ENCODE results near the gene PLCB1. TPM values are rescaled to one million over a fixed set of nuclear protein-coding genes. Genes with fewer than 3 reads are reported as not detected.
A peak's percentile ranks its signal among the peaks of the same experiment; 100 is the strongest.

PLCB1 gene
- total RNA-seq, 2 experiments from 2014 or later, result 0.63 to 1.5 TPM

DNA sequence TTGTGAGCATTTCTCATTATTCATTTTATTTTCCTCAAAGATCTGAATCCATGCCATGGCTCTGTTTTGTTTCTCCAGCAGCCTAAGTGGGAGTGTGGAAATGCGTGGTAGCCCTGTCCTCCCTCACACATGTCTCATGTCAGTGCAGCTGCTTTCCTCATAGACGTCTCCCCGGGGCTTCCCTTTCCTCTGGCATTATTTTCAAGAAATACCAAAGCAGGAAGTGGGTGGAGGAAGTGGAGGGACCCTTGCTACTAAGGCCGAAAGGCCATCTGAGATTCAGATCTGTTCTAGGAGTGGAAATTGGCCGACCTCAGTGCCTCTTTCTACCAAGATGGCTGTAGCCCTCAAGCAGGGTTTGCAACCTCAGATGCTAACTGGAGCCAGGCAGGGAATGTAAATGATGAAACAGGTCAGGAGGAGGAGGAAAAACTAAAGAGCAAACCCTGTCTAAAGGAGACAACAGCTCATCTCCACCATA is 515.9 kb downstream of the PLCB1 start:
- H3K27ac Mint-ChIP-seq, result no peak overlapping the region
- POLR2A ChIA-PET, result no interaction called here
- peaks cover 9% of the 10 kb centered on the region for H3K4me1 Mint-ChIP-seq (ENCODE audit: low read depth)
- H3K9me3 Mint-ChIP-seq (ENCODE audit: insufficient read depth), result no peaks in the 10 kb centered on the region
- DNase-seq (no peak), ATAC-seq (no peak)
- no peak overlapping the region for H3K4me3 Mint-ChIP-seq
- CTCF ChIA-PET, result no interaction called here
- no peaks in the 10 kb centered on the region for H3K36me3 Mint-ChIP-seq (ENCODE audit: low read depth)
- no peaks in the 10 kb centered on the region for H3K27me3 Mint-ChIP-seq (ENCODE audit: low read depth)

DNA sequence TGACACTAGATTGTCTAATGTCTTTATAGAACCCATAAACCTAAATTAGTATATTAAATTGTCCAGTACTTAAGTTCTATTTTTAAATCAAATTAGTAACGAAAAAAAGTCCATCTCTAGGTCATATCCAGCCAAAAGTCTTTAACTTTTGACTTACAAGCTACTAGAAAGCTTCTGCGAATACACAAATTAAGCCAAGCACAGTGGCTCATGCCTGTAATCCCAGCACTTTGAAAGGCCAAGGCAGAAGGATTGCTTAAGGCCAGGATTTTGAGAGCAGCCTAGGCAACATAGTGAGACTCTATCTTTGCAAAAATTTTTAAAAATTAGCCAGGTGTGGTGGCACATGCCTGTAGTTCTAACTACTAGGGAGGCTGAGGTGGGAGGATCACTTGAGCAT is 516.4 kb downstream of the PLCB1 start:
- Mint-ChIP-seq H3K27me3 (ENCODE audit: low read depth) (no peaks in the 10 kb centered on the region), H3K4me1 (ENCODE audit: low read depth) (peaks cover 9% of the 10 kb centered on the region), H3K36me3 (ENCODE audit: low read depth) (no peaks in the 10 kb centered on the region), H3K27ac (no peak overlapping the region), H3K4me3 (no peak overlapping the region), H3K9me3 (ENCODE audit: insufficient read depth) (no peaks in the 10 kb centered on the region)
- POLR2A ChIA-PET, result no interaction called here
- CTCF ChIA-PET, result no interaction called here
- no peak for ATAC-seq
- no peak for DNase-seq

DNA sequence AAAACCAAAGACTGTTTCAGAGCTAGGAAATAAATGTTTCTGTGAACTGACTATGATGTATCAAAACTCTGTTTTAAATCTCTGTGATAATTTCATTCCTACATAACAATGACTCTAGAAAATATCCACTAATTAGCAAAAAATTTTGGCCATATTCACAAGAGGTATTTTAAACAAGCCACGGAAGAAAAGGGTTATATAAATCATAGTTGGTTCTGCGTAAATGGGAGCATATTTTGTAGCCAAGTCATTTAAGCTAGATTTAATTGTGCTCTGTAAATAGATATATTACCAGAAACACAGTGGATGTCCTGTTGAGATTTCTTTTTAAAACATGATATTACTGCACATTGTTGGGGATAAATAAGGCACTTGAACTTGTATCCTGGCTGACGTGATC is 520.3 kb downstream of the PLCB1 start:
- ChIA-PET CTCF (no interaction called here), POLR2A (no interaction called here)
- no peaks in the 10 kb centered on the region for H3K36me3 Mint-ChIP-seq (ENCODE audit: low read depth)
- DNase-seq, result no peak
- no peak overlapping the region for H3K27ac Mint-ChIP-seq
- no peak overlapping the region for H3K4me3 Mint-ChIP-seq
- H3K9me3 Mint-ChIP-seq (ENCODE audit: insufficient read depth), result no peaks in the 10 kb centered on the region
- H3K4me1 Mint-ChIP-seq (ENCODE audit: low read depth), result peaks cover 9% of the 10 kb centered on the region
- ATAC-seq, result no peak
- H3K27me3 Mint-ChIP-seq (ENCODE audit: low read depth), result no peaks in the 10 kb centered on the region

DNA sequence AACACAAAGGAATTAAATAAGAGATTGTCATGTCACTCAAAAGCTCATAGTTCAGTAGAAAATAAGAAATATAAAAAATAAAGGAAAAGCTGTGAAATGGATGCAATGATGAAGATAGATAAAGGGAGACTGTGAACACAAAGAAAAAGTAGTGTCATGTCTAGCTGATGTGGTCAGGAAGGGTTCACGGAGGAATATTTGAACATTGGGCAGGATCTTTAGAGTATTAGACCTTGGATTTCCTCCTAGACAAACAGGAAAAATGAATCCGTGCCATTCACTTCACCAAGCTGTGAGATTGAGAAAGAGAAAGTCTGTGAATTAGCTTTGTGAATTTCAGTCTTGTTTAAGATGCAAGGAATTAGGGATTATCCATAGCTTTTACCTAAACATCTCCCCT is 522.4 kb downstream of the PLCB1 start:
- H3K4me1 Mint-ChIP-seq (ENCODE audit: low read depth), result no peaks in the 10 kb centered on the region
- ChIA-PET POLR2A (no interaction called here), CTCF (no interaction called here)
- no peak overlapping the region for H3K27ac Mint-ChIP-seq
- no peaks in the 10 kb centered on the region for H3K27me3 Mint-ChIP-seq (ENCODE audit: low read depth)
- no peak overlapping the region for H3K4me3 Mint-ChIP-seq
- H3K9me3 Mint-ChIP-seq (ENCODE audit: insufficient read depth), result no peaks in the 10 kb centered on the region
- H3K36me3 Mint-ChIP-seq (ENCODE audit: low read depth), result no peaks in the 10 kb centered on the region
- DNase-seq (no peak), ATAC-seq (no peak)

DNA sequence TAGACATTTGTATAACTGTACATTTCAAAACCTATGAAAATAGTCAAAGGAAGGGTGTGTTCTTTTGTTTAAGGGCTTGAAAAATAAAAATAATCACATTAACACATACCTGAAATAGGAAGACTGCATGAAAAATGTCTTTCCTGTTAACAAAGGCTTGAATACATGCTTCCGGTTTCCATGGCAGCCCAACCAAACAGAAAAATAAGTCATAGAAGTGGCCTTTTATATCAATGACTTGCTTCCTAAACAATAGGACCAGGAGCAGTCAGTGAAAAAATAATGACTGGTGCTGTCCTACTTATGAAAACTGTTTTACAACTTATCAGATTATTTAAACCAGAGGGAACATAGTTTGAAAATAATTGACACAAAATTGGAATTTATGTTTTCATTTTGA is 524.3 kb downstream of the PLCB1 start:
- no peak overlapping the region for H3K4me3 Mint-ChIP-seq
- no peak overlapping the region for H3K27ac Mint-ChIP-seq
- H3K9me3 Mint-ChIP-seq (ENCODE audit: insufficient read depth), result no peaks in the 10 kb centered on the region
- POLR2A ChIA-PET, result no interaction called here
- ATAC-seq (no peak), DNase-seq (no peak)
- CTCF ChIA-PET, result no interaction called here
- no peaks in the 10 kb centered on the region for H3K36me3 Mint-ChIP-seq (ENCODE audit: low read depth)
- no peaks in the 10 kb centered on the region for H3K27me3 Mint-ChIP-seq (ENCODE audit: low read depth)
- H3K4me1 Mint-ChIP-seq (ENCODE audit: low read depth), result no peaks in the 10 kb centered on the region

DNA sequence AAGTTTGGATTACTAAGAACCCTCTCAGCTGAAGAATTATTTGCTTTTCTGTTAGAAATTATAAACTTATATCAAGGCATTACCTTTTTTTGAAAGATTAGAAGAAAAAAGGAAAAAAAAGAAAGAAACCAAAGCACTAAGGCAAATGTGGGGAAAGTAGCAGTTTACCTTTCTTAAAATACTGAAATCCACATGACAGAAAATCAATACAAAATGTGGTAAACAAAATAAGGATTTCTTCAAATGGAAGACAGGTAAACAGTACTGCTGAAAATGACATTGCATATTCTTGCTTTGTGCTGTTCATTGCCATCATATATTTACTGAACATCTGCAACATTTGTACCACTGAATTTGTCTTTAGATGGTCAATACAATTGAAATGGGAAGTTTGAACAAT is 525.6 kb downstream of the PLCB1 start:
- no peak overlapping the region for H3K4me3 Mint-ChIP-seq
- POLR2A ChIA-PET, result no interaction called here
- CTCF ChIA-PET, result no interaction called here

DNA sequence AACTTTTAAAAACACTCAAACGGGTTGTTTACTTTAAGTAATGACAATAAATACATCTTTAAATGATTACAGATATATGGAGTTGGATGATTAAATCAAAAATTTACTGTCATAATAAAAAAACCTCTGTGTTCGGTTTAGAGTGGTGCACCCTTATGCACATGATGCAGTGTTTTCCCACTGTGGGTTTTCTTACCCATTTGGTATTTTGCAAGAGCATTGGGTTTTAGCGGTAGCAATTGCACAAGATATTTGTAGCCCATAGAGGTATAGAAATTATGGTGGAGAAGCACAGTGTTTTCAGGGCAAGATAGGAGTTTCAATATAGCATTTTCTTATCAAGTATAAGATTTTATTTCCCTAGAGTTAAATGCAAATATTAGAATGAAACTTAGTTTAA is 526.0 kb downstream of the PLCB1 start:
- H3K36me3 Mint-ChIP-seq (ENCODE audit: low read depth), result no peaks in the 10 kb centered on the region

More for the DNA sequence above, 525.6 kb downstream of the PLCB1 start:
- no peak for ATAC-seq
- Mint-ChIP-seq H3K27me3 (ENCODE audit: low read depth) (no peaks in the 10 kb centered on the region), H3K9me3 (ENCODE audit: insufficient read depth) (no peaks in the 10 kb centered on the region), H3K36me3 (ENCODE audit: low read depth) (no peaks in the 10 kb centered on the region), H3K27ac (no peak overlapping the region), H3K4me1 (ENCODE audit: low read depth) (no peaks in the 10 kb centered on the region)
- no peak for DNase-seq

DNA sequence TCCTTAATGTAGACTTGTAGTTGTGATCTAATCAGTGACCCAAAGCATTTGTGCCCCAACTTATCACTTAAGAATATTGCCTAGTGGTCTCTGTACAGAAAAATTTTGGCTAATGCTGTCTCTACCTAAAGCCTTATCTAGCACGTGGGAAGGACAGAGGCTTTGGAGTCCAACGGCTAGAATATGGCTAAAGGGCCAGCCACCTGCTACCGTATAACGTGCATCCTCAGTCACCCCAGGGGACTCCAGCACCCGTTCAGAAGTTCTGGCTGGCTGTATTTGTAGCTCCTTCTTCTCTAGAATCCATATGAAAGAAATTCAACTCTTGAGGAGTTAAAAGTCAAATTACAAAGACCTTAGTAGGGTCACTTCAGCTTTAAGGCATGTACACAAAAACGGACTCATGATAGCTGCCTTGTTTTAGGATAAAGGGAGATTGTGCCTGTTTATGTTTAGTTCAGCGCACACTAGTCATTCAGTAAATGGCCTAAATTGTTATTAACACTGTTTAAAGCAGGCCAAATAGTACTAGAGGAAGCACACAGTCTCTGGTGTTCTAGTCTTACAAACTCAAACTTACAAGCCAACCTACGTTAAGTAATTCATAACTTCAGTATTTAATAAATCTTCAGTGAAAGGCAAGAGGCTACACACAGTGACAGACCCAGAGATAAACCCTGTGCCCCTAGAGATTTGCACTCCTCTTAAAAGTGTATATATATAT is 529.3 kb downstream of the PLCB1 start:
- Mint-ChIP-seq H3K9me3 (ENCODE audit: insufficient read depth) (no peaks in the 10 kb centered on the region), H3K27ac (no peak overlapping the region), H3K4me1 (ENCODE audit: low read depth) (no peaks in the 10 kb centered on the region), H3K36me3 (ENCODE audit: low read depth) (no peaks in the 10 kb centered on the region), H3K4me3 (no peak overlapping the region), H3K27me3 (ENCODE audit: low read depth) (no peaks in the 10 kb centered on the region)
- CTCF ChIA-PET, result no interaction called here
- POLR2A ChIA-PET, result no interaction called here
- ATAC-seq (peak; percentile 36), DNase-seq (no peak)

More for the DNA sequence above, 526.0 kb downstream of the PLCB1 start:
- DNase-seq (no peak), ATAC-seq (no peak)
- Mint-ChIP-seq H3K4me3 (no peak overlapping the region), H3K4me1 (ENCODE audit: low read depth) (no peaks in the 10 kb centered on the region), H3K27ac (no peak overlapping the region), H3K9me3 (ENCODE audit: insufficient read depth) (no peaks in the 10 kb centered on the region), H3K27me3 (ENCODE audit: low read depth) (no peaks in the 10 kb centered on the region)
- ChIA-PET POLR2A (no interaction called here), CTCF (no interaction called here)

DNA sequence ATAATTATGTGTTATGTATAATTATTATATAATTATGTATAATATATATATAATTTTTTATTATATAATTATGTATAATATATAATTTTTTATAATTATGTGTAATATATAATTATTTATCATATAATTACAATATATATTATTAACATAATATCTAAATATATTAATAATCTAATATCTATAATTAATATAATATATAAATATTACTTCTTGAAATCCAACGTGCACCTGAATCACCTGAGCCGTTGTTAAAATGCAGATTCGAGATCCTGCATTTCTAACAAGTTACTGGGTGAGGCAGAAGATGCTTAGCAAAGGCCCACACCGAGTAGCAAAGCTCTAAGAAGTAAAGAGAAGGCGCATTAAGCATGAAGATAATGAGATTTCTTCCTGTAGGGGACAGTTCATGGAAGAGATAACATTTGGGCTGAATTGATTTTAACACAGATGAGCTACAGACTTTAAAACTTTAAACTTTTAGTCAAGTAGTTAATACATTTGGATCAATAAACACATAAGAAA is 530.4 kb downstream of the PLCB1 start:
- Mint-ChIP-seq H3K27me3 (ENCODE audit: low read depth) (no peaks in the 10 kb centered on the region), H3K27ac (no peak overlapping the region), H3K4me3 (no peak overlapping the region), H3K4me1 (ENCODE audit: low read depth) (no peaks in the 10 kb centered on the region), H3K9me3 (ENCODE audit: insufficient read depth) (no peaks in the 10 kb centered on the region), H3K36me3 (ENCODE audit: low read depth) (no peaks in the 10 kb centered on the region)
- POLR2A ChIA-PET, result interaction anchor here (0.6 to 0.7 kb wide), 2 partner anchors 422 to 751 kb away, joined by 3 read pairs; no protein-coding TSS in a partner anchor
- DNase-seq (no peak), ATAC-seq (no peak)
- CTCF ChIA-PET, result interaction anchor here (2.8 kb wide), 1 partner anchor 59 kb away, joined by 10 read pairs; no protein-coding TSS in a partner anchor

DNA sequence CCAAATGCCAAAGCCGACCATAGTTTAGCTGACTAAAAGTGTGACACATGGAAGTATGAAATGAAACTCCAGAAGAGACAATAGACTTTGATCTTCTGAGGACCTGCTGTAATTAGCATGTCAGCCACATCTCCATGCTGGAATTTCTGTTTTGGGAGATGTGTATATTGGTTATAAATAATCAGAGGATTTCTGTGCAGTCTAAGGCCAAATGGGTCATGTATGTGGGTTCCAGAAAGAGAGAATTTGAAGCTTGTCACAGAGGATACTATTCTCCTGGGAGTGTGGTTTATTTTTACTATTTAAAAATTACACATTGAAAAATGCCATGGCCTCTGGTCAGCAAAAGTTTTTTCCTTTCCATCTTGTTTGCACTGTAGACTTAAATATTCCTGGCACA is 531.4 kb downstream of the PLCB1 start:
- CTCF ChIA-PET, result interaction anchor here (2.8 kb wide), 1 partner anchor 59 kb away, joined by 10 read pairs; no protein-coding TSS in a partner anchor
- DNase-seq (no peak), ATAC-seq (no peak)
- POLR2A ChIA-PET, result no interaction called here
- H3K4me1 Mint-ChIP-seq (ENCODE audit: low read depth), result no peaks in the 10 kb centered on the region
- no peaks in the 10 kb centered on the region for H3K36me3 Mint-ChIP-seq (ENCODE audit: low read depth)
- H3K9me3 Mint-ChIP-seq (ENCODE audit: insufficient read depth), result no peaks in the 10 kb centered on the region
- no peak overlapping the region for H3K27ac Mint-ChIP-seq
- no peak overlapping the region for H3K4me3 Mint-ChIP-seq
- H3K27me3 Mint-ChIP-seq (ENCODE audit: low read depth), result no peaks in the 10 kb centered on the region

DNA sequence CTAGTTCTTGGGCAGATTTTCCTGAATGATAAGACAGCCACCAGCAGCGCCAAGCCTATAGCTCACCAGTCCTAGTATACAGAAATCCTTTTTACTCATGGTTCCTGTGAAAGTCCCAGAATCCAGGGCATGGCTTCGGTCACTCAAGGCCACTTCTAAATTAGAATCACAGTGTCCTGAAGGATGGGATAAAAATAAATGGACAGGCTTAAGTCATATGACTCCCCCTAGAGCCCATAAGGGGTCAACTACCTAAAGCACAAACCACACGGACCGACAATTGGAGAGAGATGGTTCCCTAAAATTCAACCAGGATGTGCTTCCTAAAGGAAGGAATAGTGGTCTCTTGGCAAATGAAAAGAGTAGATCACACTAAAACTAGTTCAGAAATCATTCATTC is 532.7 kb downstream of the PLCB1 start:
- Mint-ChIP-seq H3K4me3 (no peak overlapping the region), H3K36me3 (ENCODE audit: low read depth) (no peaks in the 10 kb centered on the region), H3K4me1 (ENCODE audit: low read depth) (no peaks in the 10 kb centered on the region), H3K9me3 (ENCODE audit: insufficient read depth) (no peaks in the 10 kb centered on the region), H3K27me3 (ENCODE audit: low read depth) (no peaks in the 10 kb centered on the region), H3K27ac (no peak overlapping the region)
- ChIA-PET POLR2A (no interaction called here), CTCF (interaction anchor here (2.8 kb wide), 1 partner anchor 57 kb away, joined by 10 read pairs; no protein-coding TSS in a partner anchor)
- ATAC-seq (no peak), DNase-seq (no peak)

DNA sequence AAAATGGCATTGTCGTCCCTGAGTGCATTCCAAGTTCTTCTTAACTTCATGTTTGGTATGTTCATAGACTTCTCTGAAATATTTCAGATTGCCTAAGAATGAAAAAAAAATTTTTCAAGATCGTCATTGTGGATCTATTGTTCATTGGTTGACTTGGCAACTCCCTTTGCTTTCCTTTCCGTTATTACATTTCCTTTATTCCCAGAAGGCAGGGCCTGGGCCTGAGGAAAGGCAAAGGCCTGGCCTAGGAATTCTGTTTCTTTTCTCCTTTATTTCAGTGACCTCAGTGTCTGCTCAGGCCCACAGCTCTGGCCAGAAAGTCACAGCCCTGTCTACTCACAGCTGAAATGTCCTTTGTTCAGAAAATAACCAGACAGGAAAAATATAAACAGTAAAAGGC is 535.2 kb downstream of the PLCB1 start:
- DNase-seq, result no peak
- Mint-ChIP-seq H3K4me1 (ENCODE audit: low read depth) (peaks cover 2% of the 10 kb centered on the region), H3K4me3 (no peak overlapping the region), H3K9me3 (ENCODE audit: insufficient read depth) (no peaks in the 10 kb centered on the region), H3K27ac (no peak overlapping the region), H3K27me3 (ENCODE audit: low read depth) (no peaks in the 10 kb centered on the region), H3K36me3 (ENCODE audit: low read depth) (no peaks in the 10 kb centered on the region)
- ChIA-PET CTCF (no interaction called here), POLR2A (no interaction called here)
- ATAC-seq, result no peak

Measured in activated CD8-positive, alpha-beta T cell treated with anti-CD3 and anti-CD28 coated beads, Interleukin-2, amount 10 ng/mL, durations not matched to agents 7 days and 5 days (primary cell).